GM10248 (cell line): ENCODE measurements around the gene LAMA3.

Source experiments
- CTCF ChIA-PET: fragments of 300-600 bp; sonication (Branson Sonifier 250); formaldehyde crosslinking; extraction: SDS; loops from one replicate; lab custom pipeline; 2021; ENCODE audit warnings: antibody characterized with exemption; lab: Yijun Ruan, JAX
- POLR2A ChIA-PET: fragments of 350-650 bp; sonication (Branson Sonifier 250); formaldehyde crosslinking; extraction: SDS; loops from one replicate; lab custom pipeline; 2020; ENCODE audit warnings: antibody characterized with exemption; lab: Yijun Ruan, JAX
- DNase-seq: peaks from one replicate; pipeline ENCODE4 v3.0.0; 2012; ENCODE audit errors: extremely low spot score
- CTCF ChIP-seq: IDR thresholded peaks from 2 replicates; pipeline ENCODE4 v1.5.1; 2012; ENCODE audit warnings: mild to moderate bottlenecking, low read depth; ENCODE audit errors: extremely low read depth, missing control alignments, control extremely low read depth

The LAMA3 gene

GRCh38 chr18:23893653-23894052 is 204.4 kb downstream of the LAMA3 start:
- TF ChIP-seq CTCF: no peak
- CTCF ChIA-PET: no interaction called here
- POLR2A ChIA-PET: no interaction called here
- DNase-seq: no peak

GRCh38 chr18:23894661-23895175 is 205.5 kb downstream of the LAMA3 start:
- ChIA-PET CTCF (no interaction called here), POLR2A (no interaction called here)
- no peak for DNase-seq
- no peak for TF ChIP-seq CTCF

GRCh38 chr18:23897291-23897690 is 208.0 kb downstream of the LAMA3 start:
- DNase-seq: no peak
- TF ChIP-seq CTCF: no peak
- CTCF ChIA-PET: interaction anchor here (1.0 to 1.1 kb wide), 3 partner anchors 9 to 21 kb away, joined by 3 to 7 read pairs (median 4); no protein-coding TSS in a partner anchor
- POLR2A ChIA-PET: no interaction called here

- POLR2A ChIA-PET: no interaction called here
- CTCF ChIA-PET: interaction anchor here (0.7 to 1.1 kb wide), 4 partner anchors 9 to 21 kb away, joined by 3 to 7 read pairs (median 4); no protein-coding TSS in a partner anchor
- no peak for TF ChIP-seq CTCF
- no peak for DNase-seq
These were observed 208.5 kb downstream of the LAMA3 start for GRCh38 chr18:23897733-23898132.

- TF ChIP-seq CTCF: no peak
- CTCF ChIA-PET: interaction anchor here (2.6 kb wide), 1 partner anchor 18 kb away, joined by 14 read pairs; no protein-coding TSS in a partner anchor
- POLR2A ChIA-PET: no interaction called here
- DNase-seq: no peak
These were observed 211.7 kb downstream of the LAMA3 start for GRCh38 chr18:23900994-23901393.

GRCh38 chr18:23902396-23902795 is 213.1 kb downstream of the LAMA3 start:
- TF ChIP-seq CTCF: no peak
- POLR2A ChIA-PET: no interaction called here
- no peak for DNase-seq
- CTCF ChIA-PET: interaction anchor here (1.6 to 2.6 kb wide), 2 partner anchors 16 to 188 kb away, joined by 3 to 14 read pairs; no protein-coding TSS in a partner anchor
